Tibial nerve (tissue), 4 donors: ENCODE measurements around the gene ZNF892. TPM values are rescaled to one million over a fixed set of nuclear protein-coding genes. Genes with fewer than 3 reads are reported as not detected.

Source experiments
- DNase-seq, 2 donors: peaks; one replicate each; pipeline ENCODE4 v3.0.0-alpha.2; 2019; ENCODE audit warnings: low spot score in 2 of 2
- H3K27ac ChIP-seq, 4 donors: fragments of 200-600 bp; sonication (generic) in 3 of 4; one replicate each; pipeline ENCODE4 v1.5.1; 2017 to 2019; ENCODE audit warnings: mild to moderate bottlenecking in 1 of 4
- H3K27me3 ChIP-seq, 2 donors: fragments of 200-600 bp; sonication (generic) in 1 of 2; one replicate each; pipeline versions ENCODE4 v1.5.1 to v1.6.0; 2017 to 2019
- H3K36me3 ChIP-seq, 3 donors: fragments of 200-600 bp; sonication (generic); one replicate each; pipeline ENCODE4 v1.5.1; 2018 to 2019
- H3K4me1 ChIP-seq, 4 donors: fragments of 200-600 bp; sonication (generic) in 3 of 4; one replicate each; pipeline ENCODE4 v1.5.1; 2017 to 2019
- H3K4me3 ChIP-seq, 4 donors: fragments of 200-600 bp; sonication (generic) in 3 of 4; one replicate each; pipeline ENCODE4 v1.5.1; 2017 to 2019; ENCODE audit warnings: mild to moderate bottlenecking in 1 of 4, moderate library complexity in 1 of 4
- H3K9me3 ChIP-seq, 4 donors: fragments of 200-600 bp; sonication (generic) in 3 of 4; one replicate each; pipeline ENCODE4 v1.5.1; 2017 to 2019
- CTCF ChIP-seq, 5 experiments: fragments of 200-600 bp in 3 of 5; fragments of 450-650 bp in 2 of 5; sonication (generic) in 3 of 5; IDR thresholded peaks; one replicate each; pipeline ENCODE4 v1.5.1; 2016 to 2019; ENCODE audit warnings: antibody characterized with exemption in 5 of 5, mild to moderate bottlenecking in 3 of 5, moderate library complexity in 2 of 5
- EP300 ChIP-seq, 2 donors: sonication (generic); formaldehyde crosslinking; IDR thresholded peaks; one replicate each; pipeline ENCODE4 v1.6.1; 2017; ENCODE audit warnings: antibody characterized with exemption in 2 of 2, mild to moderate bottlenecking in 1 of 2
- POLR2A ChIP-seq, 2 donors: fragments of 450-650 bp; IDR thresholded peaks; one replicate each; pipeline ENCODE4 v1.6.1; 2017; ENCODE audit warnings: antibody characterized with exemption in 2 of 2, mild to moderate bottlenecking in 2 of 2, moderate library complexity in 2 of 2
- WGBS, 2 donors: methylation state at CpG; one replicate each; pipeline ENCODE4 v1.1.5; 2018; 5-methylcytosine and 5-hydroxymethylcytosine counted together
- total RNA-seq, 4 donors: library from RNA; depleted of rRNA; stranded (reverse); fragments of >200 nt; gene quantifications; one replicate each; pipeline ENCODE4 v1.1.0, GENCODE V29; 2016

ZNF892 gene
- total RNA-seq, 4 donors from 2014 or later, result 7.7 to 21.2 (median 14.7) TPM

DNA sequence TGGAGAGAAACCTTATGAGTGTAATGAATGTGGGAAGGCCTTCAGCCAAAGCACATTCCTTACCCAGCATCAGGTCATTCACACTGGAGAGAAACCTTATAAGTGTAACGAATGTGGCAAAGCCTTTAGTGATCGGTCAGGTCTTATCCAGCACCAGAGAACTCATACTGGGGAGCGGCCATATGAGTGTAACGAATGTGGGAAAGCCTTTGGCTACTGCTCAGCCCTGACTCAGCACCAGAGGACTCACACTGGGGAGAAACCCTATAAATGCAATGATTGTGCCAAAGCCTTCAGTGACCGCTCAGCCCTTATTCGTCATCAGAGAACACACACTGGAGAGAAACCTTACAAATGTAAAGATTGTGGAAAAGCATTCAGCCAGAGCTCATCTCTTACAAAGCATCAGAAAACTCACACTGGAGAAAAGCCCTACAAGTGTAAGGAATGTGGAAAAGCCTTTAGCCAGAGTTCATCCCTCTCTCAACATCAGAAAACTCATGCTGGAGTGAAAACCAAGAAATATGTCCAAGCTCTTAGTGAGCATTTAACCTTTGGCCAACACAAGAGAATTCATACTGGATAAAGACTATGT, 7.8 kb downstream of the ZNF892 start:
- Histone ChIP-seq H3K4me3 (no peak overlapping the region), H3K27ac (no peak overlapping the region), H3K36me3 (peaks cover 5 to 100% (median 41%) of the 10 kb centered on the region in 3 donors), H3K4me1 (no peaks in the 10 kb centered on the region), H3K9me3 (peaks cover 0 to 100% (median 61%) of the 10 kb centered on the region in 4 donors), H3K27me3 (no peaks in the 10 kb centered on the region)
- no peak for DNase-seq
- TF ChIP-seq CTCF (IDR thresholded peaks at IDR 0.05), result no peak
- WGBS, 2 donors, result 97 to 98% methylated on average over 6 of the region's 6 CpGs

GRCh38 chr2:95220449-95220848, 13.1 kb downstream of the ZNF892 start:
- TF ChIP-seq EP300 (IDR thresholded peaks at IDR 0.05) (no peak), CTCF (IDR thresholded peaks at IDR 0.05) (no peak), POLR2A (IDR thresholded peaks at IDR 0.05) (no peak)
- H3K36me3 ChIP-seq, result peaks cover 0 to 100% (median 6%) of the 10 kb centered on the region in 3 donors
- H3K9me3 ChIP-seq, result peaks cover 5 to 100% (median 51%) of the 10 kb centered on the region in 4 donors
- H3K27ac ChIP-seq, result no peak overlapping the region
- no peaks in the 10 kb centered on the region for H3K4me1 ChIP-seq
- no peak overlapping the region for H3K4me3 ChIP-seq
- WGBS, 2 donors, result 92 to 98% methylated on average over 3 of the region's 3 CpGs
- no peak for DNase-seq
- H3K27me3 ChIP-seq, result no peaks in the 10 kb centered on the region

DNA sequence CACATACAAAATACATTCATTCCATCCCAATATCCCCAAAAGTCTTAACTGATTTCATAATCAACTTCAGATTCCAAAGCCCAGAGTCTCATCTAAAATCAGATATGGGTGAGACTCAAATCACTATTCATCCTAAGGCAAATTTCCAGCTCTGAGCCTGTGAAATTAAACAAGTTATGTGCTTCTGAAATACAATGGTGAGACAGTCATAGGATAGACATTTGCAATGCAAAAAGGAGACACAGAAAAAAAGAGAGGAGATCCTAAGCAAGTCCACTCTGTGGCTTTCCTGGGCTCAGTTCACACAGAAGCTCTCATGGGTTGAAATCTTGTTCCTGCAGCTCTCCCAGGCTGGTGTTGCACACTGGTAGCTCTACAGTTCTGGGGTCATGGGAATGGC, 18.3 kb downstream of the ZNF892 start:
- TF ChIP-seq CTCF (IDR thresholded peaks at IDR 0.05) (no peak), EP300 (IDR thresholded peaks at IDR 0.05) (no peak), POLR2A (IDR thresholded peaks at IDR 0.05) (no peak)
- Histone ChIP-seq H3K27me3 (no peaks in the 10 kb centered on the region), H3K36me3 (peaks cover 0 to 89% (median 0%) of the 10 kb centered on the region in 3 donors), H3K27ac (no peak overlapping the region), H3K9me3 (peaks cover 3 to 100% (median 26%) of the 10 kb centered on the region in 4 donors), H3K4me3 (no peak overlapping the region), H3K4me1 (no peaks in the 10 kb centered on the region)
- no peak for DNase-seq

GRCh38 chr2:95231723-95232122, 24.4 kb downstream of the ZNF892 start:
- Histone ChIP-seq H3K27me3 (no peaks in the 10 kb centered on the region), H3K9me3 (peaks cover 0 to 98% (median 17%) of the 10 kb centered on the region in 4 donors), H3K4me3 (no peak overlapping the region), H3K4me1 (no peaks in the 10 kb centered on the region), H3K27ac (no peak overlapping the region), H3K36me3 (peaks cover 0 to 51% (median 0%) of the 10 kb centered on the region in 3 donors)
- peak in 1 of 2 donors; percentile 7 for DNase-seq
- 43 to 44% methylated on average over 3 of the region's 3 CpGs for WGBS, 2 donors
- TF ChIP-seq CTCF (IDR thresholded peaks at IDR 0.05) (peak in 2 of 5 experiments; percentile 19 to 21), EP300 (IDR thresholded peaks at IDR 0.05) (no peak)

- 84 to 91% methylated on average over 1 of the region's 1 CpG for WGBS, 2 donors
These were observed 24.9 kb downstream of the ZNF892 start for GRCh38 chr2:95232232-95232631.

More at GRCh38 chr2:95232232-95232631, 24.9 kb downstream of the ZNF892 start:
- H3K4me3 ChIP-seq, result no peak overlapping the region
- no peak overlapping the region for H3K27ac ChIP-seq
- TF ChIP-seq EP300 (IDR thresholded peaks at IDR 0.05), result no peak
- TF ChIP-seq CTCF (IDR thresholded peaks at IDR 0.05), result no peak
- no peak for TF ChIP-seq POLR2A (IDR thresholded peaks at IDR 0.05)
- H3K27me3 ChIP-seq, result no peaks in the 10 kb centered on the region
- peaks cover 0 to 98% (median 18%) of the 10 kb centered on the region in 4 donors for H3K9me3 ChIP-seq
- no peak for DNase-seq
- H3K36me3 ChIP-seq, result peaks cover 0 to 46% (median 0%) of the 10 kb centered on the region in 3 donors
- no peaks in the 10 kb centered on the region for H3K4me1 ChIP-seq
